ENCODE results near the gene RBPJL.

DNA sequence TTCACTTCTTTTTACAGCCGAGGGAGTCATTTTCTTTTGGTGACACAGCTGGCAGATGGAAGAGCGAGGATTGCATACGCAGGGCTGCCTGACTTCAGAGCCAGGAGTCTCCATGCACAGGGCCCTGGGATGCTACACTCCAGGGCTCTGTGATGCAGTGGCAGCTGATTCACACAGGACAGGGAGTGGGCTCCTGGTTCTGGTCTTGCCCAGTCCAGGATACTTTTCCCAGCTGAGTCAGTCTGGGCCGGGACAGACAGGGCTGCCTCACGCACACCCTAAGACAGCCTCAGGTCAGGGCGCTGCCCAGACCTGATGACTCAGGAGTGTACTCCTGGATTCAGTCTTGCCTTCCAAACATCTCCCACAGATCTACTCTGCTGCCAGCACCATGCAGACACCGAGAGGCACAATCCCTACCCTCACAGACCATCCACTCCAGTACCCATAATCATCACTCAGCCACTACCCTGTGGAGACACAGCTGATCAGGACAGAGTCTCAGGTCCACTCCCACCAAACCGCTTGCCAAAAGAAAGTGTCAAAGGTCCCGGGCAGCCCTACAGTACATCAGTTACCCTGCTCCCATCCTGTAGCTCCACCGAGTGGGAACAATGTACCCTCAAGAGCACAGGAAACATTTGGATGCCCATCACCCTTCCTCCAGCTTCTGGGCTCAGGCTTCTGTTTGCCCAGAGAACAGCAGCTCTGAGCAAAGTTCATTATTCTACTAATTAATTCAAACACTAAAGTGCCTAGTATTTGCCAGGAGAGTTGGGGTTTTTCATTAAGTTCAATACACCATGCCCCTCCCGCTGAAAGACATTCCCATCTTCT is 30.1 kb downstream of the RBPJL start:
- TF ChIP-seq, protein P1, sequence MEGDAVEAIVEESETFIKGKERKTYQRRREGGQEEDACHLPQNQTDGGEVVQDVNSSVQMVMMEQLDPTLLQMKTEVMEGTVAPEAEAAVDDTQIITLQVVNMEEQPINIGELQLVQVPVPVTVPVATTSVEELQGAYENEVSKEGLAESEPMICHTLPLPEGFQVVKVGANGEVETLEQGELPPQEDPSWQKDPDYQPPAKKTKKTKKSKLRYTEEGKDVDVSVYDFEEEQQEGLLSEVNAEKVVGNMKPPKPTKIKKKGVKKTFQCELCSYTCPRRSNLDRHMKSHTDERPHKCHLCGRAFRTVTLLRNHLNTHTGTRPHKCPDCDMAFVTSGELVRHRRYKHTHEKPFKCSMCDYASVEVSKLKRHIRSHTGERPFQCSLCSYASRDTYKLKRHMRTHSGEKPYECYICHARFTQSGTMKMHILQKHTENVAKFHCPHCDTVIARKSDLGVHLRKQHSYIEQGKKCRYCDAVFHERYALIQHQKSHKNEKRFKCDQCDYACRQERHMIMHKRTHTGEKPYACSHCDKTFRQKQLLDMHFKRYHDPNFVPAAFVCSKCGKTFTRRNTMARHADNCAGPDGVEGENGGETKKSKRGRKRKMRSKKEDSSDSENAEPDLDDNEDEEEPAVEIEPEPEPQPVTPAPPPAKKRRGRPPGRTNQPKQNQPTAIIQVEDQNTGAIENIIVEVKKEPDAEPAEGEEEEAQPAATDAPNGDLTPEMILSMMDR (conservative IDR thresholded peaks at IDR 0.05; ENCODE audit: low read length), result no peak
- TF ChIP-seq EZH2phosphoT487 (IDR thresholded peaks at IDR 0.05; ENCODE audit: borderline replicate concordance, low read depth, low read length), result no peak

Data from OCI-LY7 (cell line).